A549 (cell line): Measurements from ENCODE around the gene SVIL. TPM values are rescaled to one million over a fixed set of nuclear protein-coding genes. Genes with fewer than 3 reads are reported as not detected.
A peak's percentile ranks its signal among the peaks of the same experiment; 100 is the strongest.

Experiments used
- ATAC-seq, 2 experiments: fragments of 200-7000 bp in 1 of 2; fragments of >200 bp in 1 of 2; cut with Nextera tagmentation in 1 of 2; cut with Tn5 transposase in 1 of 2; 3 replicates each; pipeline versions ENCODE4 v1.8.0 to v1.9.1; 2018 to 2020; ENCODE audit warnings: mild to moderate bottlenecking in 1 of 2, moderate library complexity in 1 of 2
- CTCF ChIA-PET: fragments of 300-600 bp; sonication (Branson Sonifier 250); formaldehyde crosslinking; extraction: SDS; loops from one replicate; lab custom pipeline; 2021; ENCODE audit warnings: antibody characterized with exemption, inconsistent platforms; lab: Yijun Ruan, JAX
- POLR2A ChIA-PET: fragments of 350-600 bp; formaldehyde crosslinking; extraction: SDS; loops from one replicate; lab custom pipeline; 2021; ENCODE audit warnings: antibody characterized with exemption, inconsistent platforms; lab: Yijun Ruan, JAX
- DNase-seq, 2 experiments: peaks; one replicate each; pipeline versions ENCODE4 v3.0.0 to v3.0.0-alpha.2; 2011 to 2016; ENCODE audit warnings: low read depth in 1 of 2, low spot score in 1 of 2
- FAIRE-seq: peaks from 2 replicates; lab custom pipeline; 2011; peaks lifted over from hg19 to GRCh38; lab: Jason Lieb, UNC
- H3K27ac ChIP-seq, 2 experiments: fragments of >200 bp; sonication (Bioruptor Twin); formaldehyde crosslinking; 3 replicates each; pipeline ENCODE4 v1.5.1; 2016 to 2017
- H3K4me1 ChIP-seq: fragments of >200 bp; sonication (Bioruptor Twin); formaldehyde crosslinking; 3 replicates; pipeline ENCODE4 v1.6.1; 2016
- H3K4me2 ChIP-seq: fragments of >200 bp; sonication (Bioruptor Twin); formaldehyde crosslinking; 3 replicates; pipeline ENCODE4 v1.6.1; 2016
- H3K4me3 ChIP-seq: fragments of >200 bp; sonication (Bioruptor Twin); formaldehyde crosslinking; 3 replicates; pipeline ENCODE4 v1.5.1; 2016
- H3K9me3 ChIP-seq: fragments of >200 bp; sonication (Bioruptor Twin); formaldehyde crosslinking; 3 replicates; pipeline ENCODE4 v1.6.1; 2016
- BHLHE40 ChIP-seq: IDR thresholded peaks from 2 replicates; pipeline ENCODE4 v1.6.1; 2012; ENCODE audit warnings: low read depth, low read length, inconsistent platforms
- CBX2 ChIP-seq: fragments of 200-600 bp; sonication (generic); IDR thresholded peaks from 2 replicates; pipeline ENCODE4 v1.6.1; 2016; ENCODE audit warnings: low read depth, mild to moderate bottlenecking, borderline replicate concordance
- CBX8 ChIP-seq: fragments of 200-600 bp; sonication (generic); IDR thresholded peaks from 2 replicates; pipeline ENCODE4 v1.6.1; 2016
- CHD4 ChIP-seq: fragments of 200-600 bp; sonication (generic); IDR thresholded peaks from 2 replicates; pipeline ENCODE4 v1.6.1; 2016; ENCODE audit warnings: antibody characterized with exemption, mild to moderate bottlenecking, borderline replicate concordance
- EHMT2 ChIP-seq: fragments of 200-600 bp; sonication (generic); IDR thresholded peaks from 2 replicates; pipeline ENCODE4 v1.6.1; 2016; ENCODE audit warnings: antibody characterized with exemption, low read depth, mild to moderate bottlenecking, moderate library complexity
- FOSB ChIP-seq: fragments of 250-450 bp; sonication (Bioruptor Pico); IDR thresholded peaks from 2 replicates; pipeline ENCODE4 v1.5.0; 2020; ENCODE audit warnings: mild to moderate bottlenecking, moderate library complexity
- FOSL2 ChIP-seq, 2 experiments: fragments of 450-650 bp in 1 of 2; fragments of >200 bp in 1 of 2; sonication (Bioruptor Twin) in 1 of 2; formaldehyde crosslinking; IDR thresholded peaks; 2 replicates each; pipeline versions ENCODE4 v1.5.0 to v1.6.1; 2016 to 2020; ENCODE audit warnings: mild to moderate bottlenecking in 1 of 2, moderate library complexity in 1 of 2
- FOXS1 ChIP-seq: fragments of 250-450 bp; sonication (Bioruptor Pico); IDR thresholded peaks from 2 replicates; pipeline ENCODE4 v1.5.0; 2020; ENCODE audit warnings: mild to moderate bottlenecking, moderate library complexity
- GATA3 ChIP-seq: IDR thresholded peaks from 2 replicates; pipeline ENCODE4 v1.6.1; 2012; ENCODE audit warnings: borderline replicate concordance
- HEYL ChIP-seq: fragments of 250-450 bp; sonication (Bioruptor Pico); IDR thresholded peaks from 2 replicates; pipeline ENCODE4 v1.8.0; 2021; ENCODE audit warnings: mild to moderate bottlenecking, moderate library complexity
- HOXA7 ChIP-seq: fragments of 250-450 bp; sonication (Bioruptor Pico); IDR thresholded peaks from 2 replicates; pipeline ENCODE4 v1.5.0; 2020; ENCODE audit warnings: mild to moderate bottlenecking, moderate library complexity
- HOXB5 ChIP-seq: fragments of 250-450 bp; sonication (Bioruptor Pico); IDR thresholded peaks from 2 replicates; pipeline ENCODE4 v1.5.0; 2020; ENCODE audit warnings: mild to moderate bottlenecking, moderate library complexity
- JUN ChIP-seq, 2 experiments: fragments of >200 bp; sonication (Bioruptor Twin); formaldehyde crosslinking; IDR thresholded peaks; 2 replicates in 1 of 2; 3 replicates in 1 of 2; pipeline ENCODE4 v1.6.1; 2016 to 2017
- KDM1A ChIP-seq: fragments of 200-600 bp; sonication (generic); IDR thresholded peaks from 2 replicates; pipeline ENCODE4 v1.6.1; 2016; ENCODE audit warnings: low read depth, mild to moderate bottlenecking
- NR3C1 ChIP-seq: fragments of >200 bp; sonication (Bioruptor Twin); formaldehyde crosslinking; IDR thresholded peaks from 3 replicates; pipeline ENCODE4 v1.6.1; 2017
- PHF8 ChIP-seq: fragments of 200-600 bp; sonication (generic); IDR thresholded peaks from 2 replicates; pipeline ENCODE4 v1.6.1; 2016; ENCODE audit warnings: low read depth, mild to moderate bottlenecking, antibody characterized with exemption, moderate library complexity, borderline replicate concordance
- POLR2AphosphoS2 ChIP-seq: conservative IDR thresholded peaks from 2 replicates; pipeline ENCODE4 v1.6.1; 2012; ENCODE audit warnings: low read length, improper control_type of control experiment, inconsistent platforms
- RCOR1 ChIP-seq: fragments of 150-350 bp; IDR thresholded peaks from 2 replicates; pipeline ENCODE4 v1.6.1; 2014; ENCODE audit warnings: antibody characterized with exemption, low read length, low read depth
- RNF2 ChIP-seq: fragments of 200-600 bp; sonication (generic); IDR thresholded peaks from 2 replicates; pipeline ENCODE4 v1.6.1; 2016; ENCODE audit warnings: low read depth, mild to moderate bottlenecking, antibody characterized with exemption, moderate library complexity, borderline replicate concordance
- SREBF2 ChIP-seq: fragments of 450-650 bp; IDR thresholded peaks from 2 replicates; pipeline ENCODE4 v1.6.1; 2014; ENCODE audit warnings: mild to moderate bottlenecking, moderate library complexity
- ZSCAN20 ChIP-seq: fragments of 250-450 bp; sonication (Bioruptor Pico); IDR thresholded peaks from 2 replicates; pipeline ENCODE4 v1.8.0; 2022; ENCODE audit warnings: mild to moderate bottlenecking, moderate library complexity
- WGBS: methylation state at CpG from one replicate; pipeline ENCODE4 v1.1.6; 2017; ENCODE audit errors: missing lambda C conversion rate; 5-methylcytosine and 5-hydroxymethylcytosine counted together
- polyA plus RNA-seq, 4 experiments: library from polyadenylated mRNA; depleted of rRNA in 3 of 4; stranded (reverse); fragments of >200 nt; fragmentation: RNase III in 1 of 4; extraction: RNeasy Plus Mini Kit Qiagen cat#74134 plus additional on column Dnase treatment in 1 of 4; gene quantifications; 2 replicates in 3 of 4; 3 replicates in 1 of 4; pipeline ENCODE4 v1.2.3, GENCODE V29; 2011 to 2017
- TF ChIP-seq, protein P1 (sequence below): IDR thresholded peaks from 2 replicates; pipeline ENCODE4 v1.6.1; 2012; ENCODE audit warnings: low read depth, borderline replicate concordance
- TF ChIP-seq, protein P2 (sequence below): fragments of >200 bp; sonication (Bioruptor Twin); formaldehyde crosslinking; IDR thresholded peaks from 2 replicates; pipeline ENCODE4 v1.6.1; 2016
- TF ChIP-seq, protein P3 (sequence below): IDR thresholded peaks from 2 replicates; pipeline ENCODE4 v1.6.1; 2012
- TF ChIP-seq, protein P4 (sequence below): fragments of >200 bp; sonication (Bioruptor Twin); formaldehyde crosslinking; IDR thresholded peaks from 3 replicates; pipeline ENCODE4 v1.5.1; 2016
- TF ChIP-seq, protein P5 (sequence below): fragments of 250-450 bp; sonication (Bioruptor Pico); IDR thresholded peaks from 2 replicates; pipeline ENCODE4 v1.5.0; 2021; ENCODE audit warnings: mild to moderate bottlenecking, moderate library complexity, borderline replicate concordance
- TF ChIP-seq, protein P6 (sequence below): fragments of 250-450 bp; sonication (Bioruptor Pico); IDR thresholded peaks from 2 replicates; pipeline ENCODE4 v1.5.0; 2020; ENCODE audit warnings: low read depth, mild to moderate bottlenecking, moderate library complexity

The SVIL gene
- polyA plus RNA-seq, 2 of the 4 experiments (the other 2 are of a cell fraction) = 12.0 to 20.4 TPM

DNA sequence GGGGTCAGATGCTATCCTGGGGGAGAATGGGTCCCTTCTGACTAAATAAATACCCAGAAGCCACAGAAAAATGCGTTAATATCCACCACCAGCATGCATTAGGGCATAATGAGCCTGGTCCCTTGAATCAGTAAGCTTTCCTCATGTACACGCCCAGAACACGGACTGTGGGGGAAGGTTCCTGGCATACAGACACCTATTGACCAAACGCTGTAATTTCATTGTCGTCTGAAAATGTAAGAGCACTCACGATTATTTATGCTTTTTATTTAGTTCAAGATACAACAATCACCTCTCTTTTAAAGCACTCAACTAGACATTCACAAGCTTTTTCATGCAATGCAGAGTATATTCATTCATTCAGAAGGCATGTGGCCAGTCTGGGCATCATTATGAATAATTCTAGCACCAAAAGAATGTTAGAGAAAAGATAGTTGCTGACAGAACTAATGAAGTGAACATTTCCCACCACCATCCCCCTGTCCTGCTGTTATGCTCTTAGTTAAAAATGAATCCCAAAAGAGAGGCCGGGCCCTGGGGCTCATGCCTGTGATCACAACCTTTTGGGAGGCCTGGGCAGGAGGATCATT, 101.0 kb downstream of the SVIL start:
- TF ChIP-seq JUN (IDR thresholded peaks at IDR 0.05) (no peak), FOXS1 (no peak), RNF2 (no peak), FOSB (CRISPR knock-in tag) (no peak), HOXA7 (no peak), RCOR1 (no peak), HEYL (CRISPR knock-in tag) (no peak), NR3C1 (no peak), CBX8 (no peak), CBX2 (no peak), PHF8 (no peak), HOXB5 (CRISPR knock-in tag) (no peak), SREBF2 (no peak), CHD4 (no peak), EHMT2 (no peak), KDM1A (no peak)
- TF ChIP-seq, protein P1, sequence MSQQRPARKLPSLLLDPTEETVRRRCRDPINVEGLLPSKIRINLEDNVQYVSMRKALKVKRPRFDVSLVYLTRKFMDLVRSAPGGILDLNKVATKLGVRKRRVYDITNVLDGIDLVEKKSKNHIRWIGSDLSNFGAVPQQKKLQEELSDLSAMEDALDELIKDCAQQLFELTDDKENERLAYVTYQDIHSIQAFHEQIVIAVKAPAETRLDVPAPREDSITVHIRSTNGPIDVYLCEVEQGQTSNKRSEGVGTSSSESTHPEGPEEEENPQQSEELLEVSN = no peak
- TF ChIP-seq, protein P2, sequence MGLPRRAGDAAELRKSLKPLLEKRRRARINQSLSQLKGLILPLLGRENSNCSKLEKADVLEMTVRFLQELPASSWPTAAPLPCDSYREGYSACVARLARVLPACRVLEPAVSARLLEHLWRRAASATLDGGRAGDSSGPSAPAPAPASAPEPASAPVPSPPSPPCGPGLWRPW = no peak
- TF ChIP-seq, protein P3, sequence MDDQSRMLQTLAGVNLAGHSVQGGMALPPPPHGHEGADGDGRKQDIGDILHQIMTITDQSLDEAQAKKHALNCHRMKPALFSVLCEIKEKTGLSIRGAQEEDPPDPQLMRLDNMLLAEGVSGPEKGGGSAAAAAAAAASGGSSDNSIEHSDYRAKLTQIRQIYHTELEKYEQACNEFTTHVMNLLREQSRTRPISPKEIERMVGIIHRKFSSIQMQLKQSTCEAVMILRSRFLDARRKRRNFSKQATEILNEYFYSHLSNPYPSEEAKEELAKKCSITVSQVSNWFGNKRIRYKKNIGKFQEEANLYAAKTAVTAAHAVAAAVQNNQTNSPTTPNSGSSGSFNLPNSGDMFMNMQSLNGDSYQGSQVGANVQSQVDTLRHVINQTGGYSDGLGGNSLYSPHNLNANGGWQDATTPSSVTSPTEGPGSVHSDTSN = no peak
- TF ChIP-seq, protein P4, sequence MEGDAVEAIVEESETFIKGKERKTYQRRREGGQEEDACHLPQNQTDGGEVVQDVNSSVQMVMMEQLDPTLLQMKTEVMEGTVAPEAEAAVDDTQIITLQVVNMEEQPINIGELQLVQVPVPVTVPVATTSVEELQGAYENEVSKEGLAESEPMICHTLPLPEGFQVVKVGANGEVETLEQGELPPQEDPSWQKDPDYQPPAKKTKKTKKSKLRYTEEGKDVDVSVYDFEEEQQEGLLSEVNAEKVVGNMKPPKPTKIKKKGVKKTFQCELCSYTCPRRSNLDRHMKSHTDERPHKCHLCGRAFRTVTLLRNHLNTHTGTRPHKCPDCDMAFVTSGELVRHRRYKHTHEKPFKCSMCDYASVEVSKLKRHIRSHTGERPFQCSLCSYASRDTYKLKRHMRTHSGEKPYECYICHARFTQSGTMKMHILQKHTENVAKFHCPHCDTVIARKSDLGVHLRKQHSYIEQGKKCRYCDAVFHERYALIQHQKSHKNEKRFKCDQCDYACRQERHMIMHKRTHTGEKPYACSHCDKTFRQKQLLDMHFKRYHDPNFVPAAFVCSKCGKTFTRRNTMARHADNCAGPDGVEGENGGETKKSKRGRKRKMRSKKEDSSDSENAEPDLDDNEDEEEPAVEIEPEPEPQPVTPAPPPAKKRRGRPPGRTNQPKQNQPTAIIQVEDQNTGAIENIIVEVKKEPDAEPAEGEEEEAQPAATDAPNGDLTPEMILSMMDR = no peak
- TF ChIP-seq, all 56 proteins: peak for 0
- FAIRE-seq (no peak), ATAC-seq (no peak), DNase-seq (peak in 1 of 2 experiments; percentile 16)
- ChIA-PET CTCF (interaction anchor here (0.8 to 4.4 kb wide), 8 partner anchors 10 to 324 kb away, joined by 3 to 22 read pairs (median 6); no protein-coding TSS in a partner anchor), POLR2A (no interaction called here)
- Histone ChIP-seq H3K4me2 (no peak overlapping the region), H3K4me3 (no peak overlapping the region), H3K9me3 (no peaks in the 10 kb centered on the region), H3K4me1 (peaks cover 32% of the 10 kb centered on the region), H3K27ac (peak overlapping the region in 1 of 2 experiments; percentile 44; a peak in 1 of 6 replicates)
- 72% methylated on average over 7 of the region's 7 CpGs for WGBS

DNA sequence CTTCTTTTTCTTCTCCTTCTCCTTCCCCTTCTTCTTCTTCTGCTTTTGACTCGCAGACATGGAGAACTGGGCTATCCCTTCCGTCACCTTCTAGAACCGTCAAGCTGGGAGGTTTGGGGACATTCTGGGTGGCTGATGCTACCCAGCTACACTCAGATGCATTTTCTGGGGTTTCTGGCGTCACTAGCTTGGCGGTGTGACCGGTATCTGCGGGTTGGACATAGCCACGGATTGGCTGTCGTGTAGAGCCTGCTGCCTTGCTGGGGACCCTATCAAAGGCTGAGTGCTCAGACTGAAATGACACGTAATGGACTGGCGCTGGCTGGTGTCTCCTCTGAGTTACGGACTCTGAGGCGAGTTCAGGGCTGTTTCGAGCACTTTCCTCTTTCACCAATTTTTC, 101.7 kb downstream of the SVIL start:
- 97% methylated on average over 14 of the region's 14 CpGs for WGBS
- Histone ChIP-seq H3K4me3 (no peak overlapping the region), H3K4me2 (no peak overlapping the region), H3K27ac (no peak overlapping the region), H3K4me1 (peaks cover 32% of the 10 kb centered on the region), H3K9me3 (no peaks in the 10 kb centered on the region)
- TF ChIP-seq RCOR1 = no peak
- TF ChIP-seq JUN (IDR thresholded peaks at IDR 0.05) = no peak
- TF ChIP-seq FOXS1 = no peak
- TF ChIP-seq, protein P5, sequence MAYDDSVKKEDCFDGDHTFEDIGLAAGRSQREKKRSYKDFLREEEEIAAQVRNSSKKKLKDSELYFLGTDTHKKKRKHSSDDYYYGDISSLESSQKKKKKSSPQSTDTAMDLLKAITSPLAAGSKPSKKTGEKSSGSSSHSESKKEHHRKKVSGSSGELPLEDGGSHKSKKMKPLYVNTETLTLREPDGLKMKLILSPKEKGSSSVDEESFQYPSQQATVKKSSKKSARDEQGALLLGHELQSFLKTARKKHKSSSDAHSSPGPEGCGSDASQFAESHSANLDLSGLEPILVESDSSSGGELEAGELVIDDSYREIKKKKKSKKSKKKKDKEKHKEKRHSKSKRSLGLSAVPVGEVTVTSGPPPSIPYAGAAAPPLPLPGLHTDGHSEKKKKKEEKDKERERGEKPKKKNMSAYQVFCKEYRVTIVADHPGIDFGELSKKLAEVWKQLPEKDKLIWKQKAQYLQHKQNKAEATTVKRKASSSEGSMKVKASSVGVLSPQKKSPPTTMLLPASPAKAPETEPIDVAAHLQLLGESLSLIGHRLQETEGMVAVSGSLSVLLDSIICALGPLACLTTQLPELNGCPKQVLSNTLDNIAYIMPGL (CRISPR knock-in tag) = no peak
- no peak for TF ChIP-seq SREBF2
- TF ChIP-seq FOSL2 (IDR thresholded peaks at IDR 0.05) = no peak
- TF ChIP-seq FOSL2 (CRISPR knock-in tag; IDR thresholded peaks at IDR 0.05) = no peak
- no peak for TF ChIP-seq ZSCAN20 (CRISPR knock-in tag)
- no peak for TF ChIP-seq BHLHE40
- no peak for TF ChIP-seq GATA3
- TF ChIP-seq, protein P6, sequence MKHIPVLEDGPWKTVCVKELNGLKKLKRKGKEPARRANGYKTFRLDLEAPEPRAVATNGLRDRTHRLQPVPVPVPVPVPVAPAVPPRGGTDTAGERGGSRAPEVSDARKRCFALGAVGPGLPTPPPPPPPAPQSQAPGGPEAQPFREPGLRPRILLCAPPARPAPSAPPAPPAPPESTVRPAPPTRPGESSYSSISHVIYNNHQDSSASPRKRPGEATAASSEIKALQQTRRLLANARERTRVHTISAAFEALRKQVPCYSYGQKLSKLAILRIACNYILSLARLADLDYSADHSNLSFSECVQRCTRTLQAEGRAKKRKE (CRISPR knock-in tag) = no peak
- no peak for TF ChIP-seq POLR2AphosphoS2
- FAIRE-seq (no peak), DNase-seq (no peak), ATAC-seq (no peak)
- ChIA-PET CTCF (interaction anchor here (0.9 to 4.4 kb wide), 4 partner anchors 16 to 58 kb away, joined by 3 to 16 read pairs (median 4); no protein-coding TSS in a partner anchor), POLR2A (no interaction called here)
